GM12878 (cell line): Measurements from ENCODE around the gene CALB2. TPM values are rescaled to one million over a fixed set of nuclear protein-coding genes. Genes with fewer than 3 reads are reported as not detected.

ENCODE experiments used
- ATAC-seq: fragments of 200-7000 bp; cut with Tn5 transposase; 3 replicates; pipeline ENCODE4 v1.9.1; 2020; ENCODE audit warnings: mild to moderate bottlenecking, moderate library complexity
- BruUV-seq: library from RNA; stranded (reverse); fragments of 400-500 nt; replicated peaks from 2 replicates; lab custom pipeline; 2021; lab: Mats Ljungman, UMichigan
- CTCF ChIA-PET: fragments of 300-600 bp; sonication (Branson Sonifier 250); formaldehyde crosslinking; extraction: SDS; loops from one replicate; lab custom pipeline; 2021; ENCODE audit warnings: inconsistent platforms; lab: Yijun Ruan, JAX
- POLR2A ChIA-PET: fragments of 350-600 bp; formaldehyde crosslinking; extraction: SDS; loops from one replicate; lab custom pipeline; 2021; ENCODE audit warnings: inconsistent platforms; lab: Charles Lee
- RAD21 ChIA-PET: fragments of 300-600 bp; sonication (Branson Sonifier 250); formaldehyde crosslinking; loops from one replicate; lab custom pipeline; 2023; ENCODE audit warnings: antibody characterized with exemption; ENCODE audit not compliant: unreplicated experiment; lab: Charles Lee
- SMC1A ChIA-PET: fragments of 300-600 bp; sonication (Branson Sonifier 250); formaldehyde crosslinking; loops from one replicate; lab custom pipeline; 2023; ENCODE audit not compliant: unreplicated experiment, uncharacterized antibody; lab: Charles Lee
- DNase-seq: peaks from one replicate; pipeline ENCODE4 v3.0.0-alpha.2; 2011; ENCODE audit warnings: low read depth, low spot score
- FAIRE-seq: peaks from 3 replicates; lab custom pipeline; 2011; peaks lifted over from hg19 to GRCh38; lab: Jason Lieb, UNC
- H2AFZ ChIP-seq: 2 replicates; pipeline ENCODE4 v1.6.0; 2011; ENCODE audit warnings: low read depth, low read length, control low read depth; ENCODE audit not compliant: control insufficient read depth
- H3K27ac ChIP-seq: 2 replicates; pipeline ENCODE4 v1.5.1; 2011; ENCODE audit warnings: control low read depth; ENCODE audit not compliant: control insufficient read depth, insufficient read depth
- H3K27me3 ChIP-seq, 2 experiments: replicated peaks in 1 of 2; 2 replicates each; pipeline versions ENCODE4 v1.6.0 to v1.6.1; 2011; ENCODE audit warnings: low read length in 1 of 2; ENCODE audit not compliant: control insufficient read depth in 2 of 2, insufficient read depth in 2 of 2
- H3K36me3 ChIP-seq, 2 experiments: 2 replicates each; pipeline ENCODE4 v1.5.1; 2011; ENCODE audit warnings: low read length in 1 of 2; ENCODE audit not compliant: control insufficient read depth in 2 of 2, insufficient read depth in 2 of 2
- H3K4me1 ChIP-seq: 2 replicates; pipeline ENCODE4 v1.6.1; 2011; ENCODE audit warnings: mild to moderate bottlenecking, low read length, moderate library complexity, mixed read lengths; ENCODE audit not compliant: control insufficient read depth, insufficient read depth
- H3K4me2 ChIP-seq: 2 replicates; pipeline ENCODE4 v1.6.0; 2011; ENCODE audit warnings: control low read depth; ENCODE audit not compliant: control insufficient read depth, insufficient read depth
- H3K4me3 ChIP-seq: fragments of 200-600 bp; sonication (generic); 2 replicates; pipeline ENCODE4 v1.5.1; 2016
- H3K79me2 ChIP-seq: 2 replicates; pipeline ENCODE4 v1.6.0; 2011; ENCODE audit warnings: low read length; ENCODE audit not compliant: control insufficient read depth, insufficient read depth
- H3K9ac ChIP-seq: 2 replicates; pipeline ENCODE4 v1.8.0; 2011; ENCODE audit warnings: low read length, control low read depth, mixed read lengths; ENCODE audit not compliant: control insufficient read depth, insufficient read depth
- H3K9me3 ChIP-seq: replicated peaks from 3 replicates; pipeline ENCODE4 v1.5.1; 2011; ENCODE audit warnings: mild to moderate bottlenecking, low read length; ENCODE audit not compliant: control insufficient read depth, insufficient read depth
- H4K20me1 ChIP-seq: 2 replicates; pipeline ENCODE4 v1.6.0; 2011; ENCODE audit not compliant: control insufficient read depth, insufficient read depth
- ASH2L ChIP-seq: fragments of 300-600, 200-600 bp; sonication (generic); IDR thresholded peaks from 2 replicates; pipeline ENCODE4 v1.6.1; 2017; ENCODE audit warnings: low read depth, mild to moderate bottlenecking, borderline replicate concordance
- BCLAF1 ChIP-seq: fragments of 450-650 bp; IDR thresholded peaks from 2 replicates; pipeline ENCODE4 v1.6.1; 2017; ENCODE audit warnings: antibody characterized with exemption, mild to moderate bottlenecking, moderate library complexity
- CUX1 ChIP-seq: IDR thresholded peaks from 2 replicates; pipeline ENCODE4 v1.6.1; 2012; ENCODE audit warnings: improper control_type of control experiment, low read depth, low read length; ENCODE audit not compliant: insufficient replicate concordance
- ETV6 ChIP-seq, 2 experiments: fragments of 450-650 bp in 1 of 2; IDR thresholded peaks in 1 of 2; conservative IDR thresholded peaks in 1 of 2; 2 replicates each; pipeline ENCODE4 v1.6.1; 2014; ENCODE audit warnings: antibody characterized with exemption in 1 of 2, borderline replicate concordance in 1 of 2, low read depth in 1 of 2, mild to moderate bottlenecking in 1 of 2, moderate library complexity in 1 of 2
- LARP7 ChIP-seq: fragments of 450-650 bp; IDR thresholded peaks from 2 replicates; pipeline ENCODE4 v1.6.1; 2017; ENCODE audit warnings: mild to moderate bottlenecking
- MYB ChIP-seq: fragments of 150-350 bp; IDR thresholded peaks from 2 replicates; pipeline ENCODE4 v1.6.1; 2014; ENCODE audit warnings: mild to moderate bottlenecking, low read depth, low read length, borderline replicate concordance
- NFXL1 ChIP-seq: fragments of 450-650 bp; IDR thresholded peaks from 2 replicates; pipeline ENCODE4 v1.6.1; 2017; ENCODE audit warnings: antibody characterized with exemption, mild to moderate bottlenecking, borderline replicate concordance
- NFYA ChIP-seq: IDR thresholded peaks from 2 replicates; pipeline ENCODE4 v1.6.1; 2011; ENCODE audit warnings: low read depth, mild to moderate bottlenecking, low read length, improper control_type of control experiment, borderline replicate concordance
- PAX5 ChIP-seq: IDR thresholded peaks from 2 replicates; pipeline ENCODE4 v1.6.1; 2011; ENCODE audit warnings: low read depth, low read length, borderline replicate concordance
- RB1 ChIP-seq: fragments of 450-650 bp; formaldehyde crosslinking; IDR thresholded peaks from 2 replicates; pipeline ENCODE4 v1.6.1; 2017; ENCODE audit warnings: mild to moderate bottlenecking, borderline replicate concordance
- RELA ChIP-seq: fragments of 450-650 bp; IDR thresholded peaks from 2 replicates; pipeline ENCODE4 v1.8.0; 2014; ENCODE audit warnings: borderline replicate concordance; ENCODE audit not compliant: partially characterized antibody
- RUNX3 ChIP-seq: IDR thresholded peaks from 2 replicates; pipeline ENCODE4 v1.6.1; 2012; ENCODE audit warnings: low read length, inconsistent platforms
- TCF3 ChIP-seq: IDR thresholded peaks from 2 replicates; pipeline ENCODE4 v1.6.1; 2012; ENCODE audit warnings: low read depth, mild to moderate bottlenecking, low read length, borderline replicate concordance; ENCODE audit not compliant: insufficient read depth
- WGBS: methylation state at CpG from one replicate; pipeline ENCODE4 v1.1.6; 2016; ENCODE audit warnings: low lambda C conversion rate; ENCODE audit not compliant: insufficient replicate concordance, insufficient coverage; ENCODE audit errors: missing lambda C conversion rate; 5-methylcytosine and 5-hydroxymethylcytosine counted together
- in situ Hi-C: fragments of 300-500 bp; cut with MboI; formaldehyde crosslinking; loops from 9 replicates; pipeline ENCODE4 v1.14.3; 2018; ENCODE audit warnings: mixed read lengths
- intact Hi-C: fragments of 100-400 bp; cut with micrococcal nuclease; formaldehyde crosslinking; loops from one replicate; pipeline ENCODE4 v1.14.2; 2022; ENCODE audit not compliant: unreplicated experiment
- polyA plus RNA-seq, 11 experiments: library from polyadenylated mRNA; depleted of rRNA in 4 of 11; unstranded in 6 of 11; stranded (reverse) in 5 of 11; fragments of >200 nt; fragmentation: Nextera tagmentation in 4 of 11; fragmentation: Illumina TruSeq in 1 of 11; extraction: Ambion mirVana in 4 of 11; extraction: Trizol in 1 of 11; gene quantifications; 1 replicate in 1 of 11; 2 replicates in 10 of 11; pipeline versions ENCODE4 v1.2.1 to v1.2.3, GENCODE V29; 2011 to 2016; ENCODE audit warnings: inconsistent platforms in 2 of 11, missing spikeins in 2 of 11, low read depth in 1 of 11
- total RNA-seq, 4 experiments: library from RNA; depleted of rRNA in 3 of 4; stranded (reverse); fragments of >200 nt in 3 of 4; fragmentation: Illumina TruSeq in 1 of 4; extraction: Trizol in 1 of 4; gene quantifications; 2 replicates each; pipeline versions ENCODE4 v1.2.1 to v1.2.3, GENCODE V29; 2013 to 2021

CALB2 gene
- total and polyA plus RNA-seq, 10 of the 15 experiments (the other 5 are each of a cell fraction or from before 2014, with no cell fraction given), result not detected

DNA sequence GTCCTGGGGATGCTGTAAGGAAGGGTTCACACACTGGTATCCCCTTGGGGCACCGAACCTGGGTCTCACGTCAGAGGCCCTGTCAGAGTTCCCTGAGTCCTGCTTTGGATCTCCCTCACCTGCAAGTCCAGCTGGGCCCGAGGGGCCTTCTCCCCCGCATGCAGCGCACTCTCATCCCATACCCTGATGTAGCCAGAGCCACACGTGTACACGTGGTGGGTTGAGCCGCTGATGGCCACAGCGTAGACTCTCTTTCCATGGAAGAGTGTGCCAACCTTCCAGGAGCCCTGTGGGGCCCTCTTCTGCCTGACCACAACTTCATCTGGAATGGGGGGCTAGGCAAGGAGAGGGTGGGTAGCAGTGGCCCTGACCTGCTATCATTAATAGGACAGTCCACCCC, 73.5 kb downstream of the CALB2 start (continued):
- TF ChIP-seq TCF3, result no peak
- TF ChIP-seq BCLAF1, result no peak
- no peak for TF ChIP-seq NFXL1
- TF ChIP-seq MYB, result no peak
- no peak for TF ChIP-seq ETV6 (conservative IDR thresholded peaks at IDR 0.05 in 1 of 2, IDR thresholded peaks at IDR 0.05 in 1 of 2; ENCODE audit: borderline replicate concordance in 1 of 2, low read depth in 1 of 2)
- no peak for TF ChIP-seq ASH2L

- in situ Hi-C loops (no loop called here), intact Hi-C loops (no loop called here)
- Histone ChIP-seq H3K27me3 (no peaks in the 10 kb centered on the region), H3K9me3 (no peaks in the 10 kb centered on the region), H3K36me3 (no peaks in the 10 kb centered on the region), H3K79me2 (no peaks in the 10 kb centered on the region), H2AFZ (no peak overlapping the region), H3K4me3 (no peak overlapping the region), H3K4me1 (no peaks in the 10 kb centered on the region), H3K9ac (no peak overlapping the region), H3K27ac (no peak overlapping the region), H4K20me1 (peaks cover 3% of the 10 kb centered on the region; the same call in 1 of the 2 replicates), H3K4me2 (no peak overlapping the region)
- ChIA-PET RAD21 (no interaction called here), POLR2A (no interaction called here), CTCF (no interaction called here), SMC1A (no interaction called here)
- 16% methylated on average over 6 of the region's 6 CpGs for WGBS
- BruUV-seq, result no TSS peak
- FAIRE-seq (no peak), ATAC-seq (no peak), DNase-seq (no peak)
- no peak for TF ChIP-seq CUX1
- no peak for TF ChIP-seq RB1
- no peak for TF ChIP-seq RUNX3
- TF ChIP-seq RELA, result no peak
- TF ChIP-seq NFYA, result no peak
- TF ChIP-seq LARP7, result no peak
- no peak for TF ChIP-seq PAX5
Measured at GRCh38 chr16:71432906-71433305, 74.4 kb downstream of the CALB2 start.
